Liver (tissue), 9 donors: ENCODE results near the gene NDC1. TPM values are rescaled to one million over a fixed set of nuclear protein-coding genes. Genes with fewer than 3 reads are reported as not detected.
"Not testable (repeated sequence)": the region's sequence is repeated elsewhere in the genome, so short reads cannot be mapped to it uniquely, and the experiment has no call there.

Experiments used
- DNase-seq: peaks from one replicate; pipeline ENCODE4 v3.0.0-alpha.2; 2017; ENCODE audit warnings: low spot score
- H3K27ac ChIP-seq, 2 donors: one replicate each; pipeline ENCODE4 v1.7.0; 2013; ENCODE audit warnings: inconsistent platforms in 2 of 2, low read length in 2 of 2, control low read depth in 1 of 2, low read depth in 1 of 2, mild to moderate bottlenecking in 1 of 2
- H3K27me3 ChIP-seq, 4 donors: one replicate each; pipeline versions ENCODE4 v1.6.1 to v1.7.0; 2013; ENCODE audit warnings: low read length in 3 of 4, inconsistent platforms in 1 of 4, mild to moderate bottlenecking in 1 of 4, moderate library complexity in 1 of 4; ENCODE audit not compliant: control insufficient read depth in 4 of 4, insufficient read depth in 4 of 4
- H3K36me3 ChIP-seq, 4 donors: one replicate each; pipeline versions ENCODE4 v1.6.1 to v1.7.0; 2013; ENCODE audit warnings: low read length in 3 of 4, mild to moderate bottlenecking in 3 of 4, low read depth in 1 of 4, moderate library complexity in 1 of 4; ENCODE audit not compliant: control insufficient read depth in 4 of 4, insufficient read depth in 3 of 4
- H3K4me1 ChIP-seq, 4 donors: one replicate each; pipeline versions ENCODE4 v1.6.1 to v1.7.0; 2013; ENCODE audit warnings: low read length in 3 of 4, mild to moderate bottlenecking in 3 of 4, moderate library complexity in 1 of 4; ENCODE audit not compliant: control insufficient read depth in 4 of 4, insufficient read depth in 4 of 4
- H3K4me3 ChIP-seq, 3 donors: one replicate each; pipeline versions ENCODE4 v1.6.1 to v1.7.0; 2013; ENCODE audit warnings: low read length in 3 of 3, control low read depth in 1 of 3, low read depth in 1 of 3, mild to moderate bottlenecking in 1 of 3
- H3K9ac ChIP-seq, 2 donors: one replicate each; pipeline ENCODE4 v1.7.0; 2013; ENCODE audit warnings: low read length in 2 of 2, mild to moderate bottlenecking in 2 of 2, moderate library complexity in 2 of 2, control low read depth in 1 of 2, low read depth in 1 of 2
- H3K9me3 ChIP-seq, 4 donors: one replicate each; pipeline versions ENCODE4 v1.6.1 to v1.7.0; 2013; ENCODE audit warnings: low read length in 3 of 4; ENCODE audit not compliant: control insufficient read depth in 4 of 4
- EGR1 ChIP-seq, 2 donors: IDR thresholded peaks; 2 replicates each; pipeline ENCODE4 v1.6.1; 2016 to 2018; ENCODE audit warnings: antibody characterized with exemption in 2 of 2, low read depth in 2 of 2
- FOXA1 ChIP-seq: IDR thresholded peaks from 2 replicates; pipeline ENCODE4 v1.6.1; 2016; ENCODE audit warnings: antibody characterized with exemption
- GABPA ChIP-seq, 2 donors: IDR thresholded peaks in 1 of 2; conservative IDR thresholded peaks in 1 of 2; 2 replicates each; pipeline ENCODE4 v1.6.1; 2016; ENCODE audit warnings: antibody characterized with exemption in 2 of 2, mild to moderate bottlenecking in 1 of 2, moderate library complexity in 1 of 2
- HNF4A ChIP-seq, 2 donors: conservative IDR thresholded peaks; 2 replicates each; pipeline ENCODE4 v1.6.1; 2016; ENCODE audit warnings: antibody characterized with exemption in 2 of 2, mild to moderate bottlenecking in 2 of 2
- HNF4G ChIP-seq: IDR thresholded peaks from 2 replicates; pipeline ENCODE4 v1.6.1; 2016; ENCODE audit warnings: antibody characterized with exemption
- JUND ChIP-seq, 2 donors: IDR thresholded peaks; 2 replicates each; pipeline ENCODE4 v1.6.1; 2016; ENCODE audit warnings: antibody characterized with exemption in 2 of 2
- RAD21 ChIP-seq, 2 donors: IDR thresholded peaks; 2 replicates each; pipeline ENCODE4 v1.6.1; 2016; ENCODE audit warnings: antibody characterized with exemption in 2 of 2, mild to moderate bottlenecking in 2 of 2
- RXRA ChIP-seq, 2 donors: IDR thresholded peaks; 2 replicates each; pipeline ENCODE4 v1.6.1; 2017 to 2018; ENCODE audit warnings: antibody characterized with exemption in 2 of 2, mild to moderate bottlenecking in 1 of 2
- SP1 ChIP-seq: IDR thresholded peaks from 2 replicates; pipeline ENCODE4 v1.6.1; 2018; ENCODE audit warnings: antibody characterized with exemption, mild to moderate bottlenecking
- TAF1 ChIP-seq: conservative IDR thresholded peaks from 2 replicates; pipeline ENCODE4 v1.6.1; 2016; ENCODE audit warnings: antibody characterized with exemption, mild to moderate bottlenecking
- YY1 ChIP-seq: IDR thresholded peaks from 2 replicates; pipeline ENCODE4 v1.6.1; 2016; ENCODE audit warnings: antibody characterized with exemption, mild to moderate bottlenecking
- WGBS: extraction: QIAGEN DNeasy Blood & Tissue Kit; methylation state at CpG from one replicate; pipeline ENCODE4 v1.1.7; 2013; 5-methylcytosine and 5-hydroxymethylcytosine counted together
- polyA plus RNA-seq, 2 donors: library from polyadenylated mRNA; stranded (reverse) in 1 of 2; unstranded in 1 of 2; fragments of 200-250 nt in 1 of 2; fragments of >200 nt in 1 of 2; fragmentation: Nextera tagmentation in 1 of 2; extraction: Ambion mirVana in 1 of 2; gene quantifications; one replicate each; pipeline versions ENCODE4 v1.2.1 to v1.2.3, GENCODE V29; 2013 to 2015
- total RNA-seq, 2 donors: library from RNA; depleted of rRNA; stranded (reverse); fragments of >200 nt; gene quantifications; one replicate each; pipeline ENCODE4 v1.2.3, GENCODE V29; 2014
- TF ChIP-seq, protein P1 (sequence below): IDR thresholded peaks from 2 replicates; pipeline ENCODE4 v1.6.1; 2016; ENCODE audit warnings: antibody characterized with exemption
- TF ChIP-seq, protein P2 (sequence below): fragments of 150-350 bp; IDR thresholded peaks from 2 replicates; pipeline ENCODE4 v1.5.1; 2017; ENCODE audit warnings: improper control_type of control experiment, low read depth, low read length; ENCODE audit not compliant: missing input control
- TF ChIP-seq, protein P3 (sequence below): IDR thresholded peaks from 2 replicates; pipeline ENCODE4 v1.6.1; 2016; ENCODE audit warnings: antibody characterized with exemption, mild to moderate bottlenecking
- TF ChIP-seq, protein P4 (sequence below): IDR thresholded peaks from 2 replicates; pipeline ENCODE4 v1.6.1; 2016; ENCODE audit warnings: antibody characterized with exemption
- donor health status: healthy.
- donor health status: healthy.
- donor health status: healthy.
- donor health status: healthy.
- donor health status: healthy.

NDC1 gene
- total and polyA plus RNA-seq, 4 donors = 2.2 to 17.9 (median 5.8) TPM

DNA sequence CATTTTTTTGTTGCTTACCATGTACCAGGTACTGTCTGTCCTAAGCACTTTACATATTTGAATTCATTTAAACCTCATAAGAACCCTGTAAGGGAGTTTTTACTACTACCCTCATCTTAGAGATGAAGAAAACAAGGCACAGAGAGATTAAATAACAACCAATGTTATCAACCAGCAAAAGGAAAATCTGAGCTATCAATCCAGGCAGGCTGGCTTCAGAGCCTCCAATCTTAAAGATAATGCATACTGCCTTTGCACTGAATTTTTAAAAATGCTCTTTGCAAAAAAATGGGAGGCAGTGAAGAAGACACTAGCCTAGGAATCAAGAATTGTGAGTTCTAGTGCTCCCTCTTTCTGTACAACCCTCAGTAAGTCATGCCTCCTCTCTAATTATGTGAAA is 18.7 kb downstream of the NDC1 start:
- no peak overlapping the region for H3K27ac ChIP-seq
- TF ChIP-seq, protein P1, sequence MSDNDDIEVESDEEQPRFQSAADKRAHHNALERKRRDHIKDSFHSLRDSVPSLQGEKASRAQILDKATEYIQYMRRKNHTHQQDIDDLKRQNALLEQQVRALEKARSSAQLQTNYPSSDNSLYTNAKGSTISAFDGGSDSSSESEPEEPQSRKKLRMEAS = no peak
- TF ChIP-seq YY1 (no peak), HNF4G (no peak), GABPA (IDR thresholded peaks at IDR 0.05 in 1 of 2, conservative IDR thresholded peaks at IDR 0.05 in 1 of 2) (no peak), HNF4A (conservative IDR thresholded peaks at IDR 0.05) (no peak), FOXA1 (no peak), EGR1 (IDR thresholded peaks at IDR 0.05; ENCODE audit: low read depth in 2 of 2) (no peak), JUND (IDR thresholded peaks at IDR 0.05) (no peak), SP1 (no peak), RXRA (IDR thresholded peaks at IDR 0.05) (no peak), TAF1 (no peak), RAD21 (IDR thresholded peaks at IDR 0.05) (no peak)
- TF ChIP-seq, protein P2, sequence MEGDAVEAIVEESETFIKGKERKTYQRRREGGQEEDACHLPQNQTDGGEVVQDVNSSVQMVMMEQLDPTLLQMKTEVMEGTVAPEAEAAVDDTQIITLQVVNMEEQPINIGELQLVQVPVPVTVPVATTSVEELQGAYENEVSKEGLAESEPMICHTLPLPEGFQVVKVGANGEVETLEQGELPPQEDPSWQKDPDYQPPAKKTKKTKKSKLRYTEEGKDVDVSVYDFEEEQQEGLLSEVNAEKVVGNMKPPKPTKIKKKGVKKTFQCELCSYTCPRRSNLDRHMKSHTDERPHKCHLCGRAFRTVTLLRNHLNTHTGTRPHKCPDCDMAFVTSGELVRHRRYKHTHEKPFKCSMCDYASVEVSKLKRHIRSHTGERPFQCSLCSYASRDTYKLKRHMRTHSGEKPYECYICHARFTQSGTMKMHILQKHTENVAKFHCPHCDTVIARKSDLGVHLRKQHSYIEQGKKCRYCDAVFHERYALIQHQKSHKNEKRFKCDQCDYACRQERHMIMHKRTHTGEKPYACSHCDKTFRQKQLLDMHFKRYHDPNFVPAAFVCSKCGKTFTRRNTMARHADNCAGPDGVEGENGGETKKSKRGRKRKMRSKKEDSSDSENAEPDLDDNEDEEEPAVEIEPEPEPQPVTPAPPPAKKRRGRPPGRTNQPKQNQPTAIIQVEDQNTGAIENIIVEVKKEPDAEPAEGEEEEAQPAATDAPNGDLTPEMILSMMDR = no peak

DNA sequence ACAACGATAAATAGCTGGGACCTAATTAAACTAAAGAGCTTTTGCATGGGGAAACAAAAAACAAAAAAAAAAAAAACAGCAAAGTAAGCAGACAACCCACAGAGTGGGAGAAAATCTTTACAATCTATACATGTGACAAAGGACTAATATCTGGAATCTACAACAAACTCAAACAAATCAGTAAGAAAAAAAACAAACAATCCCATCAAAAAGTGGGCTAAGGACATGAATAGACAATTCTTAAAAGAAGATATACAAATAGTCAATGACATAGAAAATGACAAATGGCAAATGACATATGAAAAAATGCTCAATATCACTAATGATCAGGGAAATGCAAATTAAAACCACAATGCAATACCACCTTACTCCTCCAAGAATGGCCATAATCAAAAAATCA is 21.5 kb downstream of the NDC1 start:
- H3K27me3 ChIP-seq, H3K27ac ChIP-seq, H3K4me3 ChIP-seq, DNase-seq, H3K36me3 ChIP-seq, H3K9ac ChIP-seq, H3K4me1 ChIP-seq, H3K9me3 ChIP-seq: not testable (repeated sequence)
- 97% methylated on average over 1 of the region's 1 CpG for WGBS

More for the DNA sequence above, 18.7 kb downstream of the NDC1 start:
- peaks cover 0 to 13% (median 5%) of the 10 kb centered on the region in 4 donors for H3K36me3 ChIP-seq
- no peak overlapping the region for H3K4me3 ChIP-seq
- H3K9me3 ChIP-seq = no peaks in the 10 kb centered on the region
- no peak overlapping the region for H3K9ac ChIP-seq
- no peak for DNase-seq
- no peaks in the 10 kb centered on the region for H3K4me1 ChIP-seq
- H3K27me3 ChIP-seq = no peaks in the 10 kb centered on the region

DNA sequence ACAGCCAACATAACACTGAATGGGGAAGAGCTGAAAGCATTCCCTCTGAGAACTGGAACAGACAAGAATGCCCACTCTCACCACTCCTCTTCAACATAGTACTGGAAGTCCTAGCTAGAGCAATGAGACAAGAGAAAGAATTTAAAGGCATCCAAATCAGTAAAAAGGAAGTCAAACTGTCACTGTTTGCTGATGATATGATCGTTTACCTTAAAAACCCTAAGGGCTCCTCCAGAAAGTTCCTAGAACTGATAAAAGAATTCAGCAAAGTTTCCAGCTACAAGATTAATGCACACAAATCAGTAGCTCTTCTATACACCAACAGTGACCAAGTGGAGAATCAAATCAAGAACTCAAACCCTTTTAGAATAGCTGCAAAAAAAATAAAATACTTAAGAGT is 22.6 kb downstream of the NDC1 start:
- DNase-seq, H3K27ac ChIP-seq, H3K36me3 ChIP-seq, H3K4me1 ChIP-seq, H3K4me3 ChIP-seq, H3K9ac ChIP-seq, H3K9me3 ChIP-seq, H3K27me3 ChIP-seq: not testable (repeated sequence)
- 73% methylated on average over 1 of the region's 1 CpG for WGBS

DNA sequence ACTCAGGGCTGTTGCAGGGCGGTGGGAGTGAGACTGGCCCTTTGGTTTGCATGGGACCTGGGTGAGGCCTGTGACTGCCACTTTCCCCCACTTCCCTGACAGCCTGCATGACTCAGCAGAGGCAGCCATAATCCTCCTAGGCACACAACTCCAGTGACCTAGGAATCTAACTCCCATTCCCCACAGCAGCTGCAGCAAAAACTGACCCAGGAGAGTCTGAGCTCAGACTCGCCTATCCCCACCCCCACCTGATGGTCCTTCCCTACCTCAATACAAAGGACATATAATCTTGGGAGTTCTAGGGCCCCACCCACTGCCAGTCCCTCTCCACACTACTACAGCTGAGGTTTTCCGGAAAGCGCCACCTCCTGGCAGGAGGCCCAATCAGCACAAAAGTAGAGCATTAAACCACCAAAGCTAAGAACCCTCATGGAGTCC is 26.7 kb downstream of the NDC1 start:
- WGBS = 98% methylated on average over 4 of the region's 4 CpGs
- no peak overlapping the region for H3K9ac ChIP-seq
- H3K36me3 ChIP-seq = peaks cover 0 to 4% (median 0%) of the 10 kb centered on the region in 4 donors
- no peak for DNase-seq
- H3K27ac ChIP-seq = no peak overlapping the region
- H3K4me1 ChIP-seq = no peaks in the 10 kb centered on the region
- H3K27me3 ChIP-seq = no peaks in the 10 kb centered on the region
- no peaks in the 10 kb centered on the region for H3K9me3 ChIP-seq
- H3K4me3 ChIP-seq = no peak overlapping the region
- no peak for TF ChIP-seq HNF4G
- no peak for TF ChIP-seq RAD21 (IDR thresholded peaks at IDR 0.05)
- TF ChIP-seq FOXA1 = no peak
- no peak for TF ChIP-seq EGR1 (IDR thresholded peaks at IDR 0.05; ENCODE audit: low read depth in 2 of 2)
- TF ChIP-seq, protein P3, sequence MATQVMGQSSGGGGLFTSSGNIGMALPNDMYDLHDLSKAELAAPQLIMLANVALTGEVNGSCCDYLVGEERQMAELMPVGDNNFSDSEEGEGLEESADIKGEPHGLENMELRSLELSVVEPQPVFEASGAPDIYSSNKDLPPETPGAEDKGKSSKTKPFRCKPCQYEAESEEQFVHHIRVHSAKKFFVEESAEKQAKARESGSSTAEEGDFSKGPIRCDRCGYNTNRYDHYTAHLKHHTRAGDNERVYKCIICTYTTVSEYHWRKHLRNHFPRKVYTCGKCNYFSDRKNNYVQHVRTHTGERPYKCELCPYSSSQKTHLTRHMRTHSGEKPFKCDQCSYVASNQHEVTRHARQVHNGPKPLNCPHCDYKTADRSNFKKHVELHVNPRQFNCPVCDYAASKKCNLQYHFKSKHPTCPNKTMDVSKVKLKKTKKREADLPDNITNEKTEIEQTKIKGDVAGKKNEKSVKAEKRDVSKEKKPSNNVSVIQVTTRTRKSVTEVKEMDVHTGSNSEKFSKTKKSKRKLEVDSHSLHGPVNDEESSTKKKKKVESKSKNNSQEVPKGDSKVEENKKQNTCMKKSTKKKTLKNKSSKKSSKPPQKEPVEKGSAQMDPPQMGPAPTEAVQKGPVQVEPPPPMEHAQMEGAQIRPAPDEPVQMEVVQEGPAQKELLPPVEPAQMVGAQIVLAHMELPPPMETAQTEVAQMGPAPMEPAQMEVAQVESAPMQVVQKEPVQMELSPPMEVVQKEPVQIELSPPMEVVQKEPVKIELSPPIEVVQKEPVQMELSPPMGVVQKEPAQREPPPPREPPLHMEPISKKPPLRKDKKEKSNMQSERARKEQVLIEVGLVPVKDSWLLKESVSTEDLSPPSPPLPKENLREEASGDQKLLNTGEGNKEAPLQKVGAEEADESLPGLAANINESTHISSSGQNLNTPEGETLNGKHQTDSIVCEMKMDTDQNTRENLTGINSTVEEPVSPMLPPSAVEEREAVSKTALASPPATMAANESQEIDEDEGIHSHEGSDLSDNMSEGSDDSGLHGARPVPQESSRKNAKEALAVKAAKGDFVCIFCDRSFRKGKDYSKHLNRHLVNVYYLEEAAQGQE = no peak
- TF ChIP-seq, protein P4, sequence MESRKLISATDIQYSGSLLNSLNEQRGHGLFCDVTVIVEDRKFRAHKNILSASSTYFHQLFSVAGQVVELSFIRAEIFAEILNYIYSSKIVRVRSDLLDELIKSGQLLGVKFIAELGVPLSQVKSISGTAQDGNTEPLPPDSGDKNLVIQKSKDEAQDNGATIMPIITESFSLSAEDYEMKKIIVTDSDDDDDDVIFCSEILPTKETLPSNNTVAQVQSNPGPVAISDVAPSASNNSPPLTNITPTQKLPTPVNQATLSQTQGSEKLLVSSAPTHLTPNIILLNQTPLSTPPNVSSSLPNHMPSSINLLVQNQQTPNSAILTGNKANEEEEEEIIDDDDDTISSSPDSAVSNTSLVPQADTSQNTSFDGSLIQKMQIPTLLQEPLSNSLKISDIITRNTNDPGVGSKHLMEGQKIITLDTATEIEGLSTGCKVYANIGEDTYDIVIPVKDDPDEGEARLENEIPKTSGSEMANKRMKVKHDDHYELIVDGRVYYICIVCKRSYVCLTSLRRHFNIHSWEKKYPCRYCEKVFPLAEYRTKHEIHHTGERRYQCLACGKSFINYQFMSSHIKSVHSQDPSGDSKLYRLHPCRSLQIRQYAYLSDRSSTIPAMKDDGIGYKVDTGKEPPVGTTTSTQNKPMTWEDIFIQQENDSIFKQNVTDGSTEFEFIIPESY = no peak
